Tibial nerve (tissue), 4 donors: ENCODE data around the gene RBPJL.

Experiments
- CTCF ChIP-seq, 5 experiments: fragments of 200-600 bp in 3 of 5; fragments of 450-650 bp in 2 of 5; sonication (generic) in 3 of 5; IDR thresholded peaks; one replicate each; pipeline ENCODE4 v1.5.1; 2016 to 2019; ENCODE audit warnings: antibody characterized with exemption in 5 of 5, mild to moderate bottlenecking in 3 of 5, moderate library complexity in 2 of 5
- EP300 ChIP-seq, 2 donors: sonication (generic); formaldehyde crosslinking; IDR thresholded peaks; one replicate each; pipeline ENCODE4 v1.6.1; 2017; ENCODE audit warnings: antibody characterized with exemption in 2 of 2, mild to moderate bottlenecking in 1 of 2
- POLR2A ChIP-seq, 2 donors: fragments of 450-650 bp; IDR thresholded peaks; one replicate each; pipeline ENCODE4 v1.6.1; 2017; ENCODE audit warnings: antibody characterized with exemption in 2 of 2, mild to moderate bottlenecking in 2 of 2, moderate library complexity in 2 of 2

- TF ChIP-seq CTCF (IDR thresholded peaks at IDR 0.05) (no peak), POLR2A (IDR thresholded peaks at IDR 0.05) (no peak), EP300 (IDR thresholded peaks at IDR 0.05) (no peak)
Observed at GRCh38 chr20:45317826-45318225, 11.2 kb downstream of the RBPJL start.
